OCI-LY1 (cell line): ENCODE measurements around the gene SIRPB2.

Source experiments
- H2AFZ ChIP-seq: fragments of 200-600 bp; sonication (generic), shearing (Covaris generic); 2 replicates; pipeline ENCODE4 v1.6.0; 2014; ENCODE audit warnings: antibody characterized with exemption, mild to moderate bottlenecking, low read length
- H3F3A ChIP-seq: fragments of 200-600 bp; sonication (generic), shearing (Covaris generic); 2 replicates; pipeline ENCODE4 v1.6.0; 2014; ENCODE audit warnings: mild to moderate bottlenecking, antibody characterized with exemption, low read length, moderate library complexity; ENCODE audit not compliant: insufficient read depth
- H3K27ac ChIP-seq: fragments of 200-600 bp; sonication (generic); 2 replicates; pipeline ENCODE4 v1.5.1; 2014; ENCODE audit warnings: low read length, mixed run types, mild to moderate bottlenecking, low read depth; ENCODE audit not compliant: poor library complexity, severe bottlenecking
- H3K27me3 ChIP-seq: fragments of 200-600 bp; sonication (generic); 2 replicates; pipeline ENCODE4 v1.6.0; 2014; ENCODE audit warnings: antibody characterized with exemption, mild to moderate bottlenecking, low read length, moderate library complexity; ENCODE audit not compliant: insufficient read depth
- H3K36me3 ChIP-seq: fragments of 200-600 bp; sonication (generic); 2 replicates; pipeline ENCODE4 v1.6.1; 2014; ENCODE audit warnings: mild to moderate bottlenecking, antibody characterized with exemption, low read length, moderate library complexity, mixed read lengths; ENCODE audit not compliant: insufficient read depth
- H3K4me1 ChIP-seq: fragments of 200-600 bp; sonication (generic); 2 replicates; pipeline ENCODE4 v1.5.1; 2014; ENCODE audit warnings: mild to moderate bottlenecking, low read length, moderate library complexity; ENCODE audit not compliant: insufficient read depth, severe bottlenecking
- H3K4me2 ChIP-seq: fragments of 200-600 bp; sonication (generic), shearing (Covaris generic); 2 replicates; pipeline ENCODE4 v1.6.1; 2014; ENCODE audit warnings: low read length
- H3K4me3 ChIP-seq: fragments of 200-600 bp; sonication (generic); 2 replicates; pipeline ENCODE4 v1.5.1; 2014; ENCODE audit warnings: low read length, low read depth, mild to moderate bottlenecking, mixed read lengths; ENCODE audit not compliant: poor library complexity, severe bottlenecking
- H3K79me2 ChIP-seq: fragments of 200-600 bp; shearing (Covaris generic); 2 replicates; pipeline ENCODE4 v1.6.1; 2016; ENCODE audit warnings: mixed run types, low read length, mixed read lengths; ENCODE audit not compliant: insufficient read depth
- H3K9ac ChIP-seq: fragments of 200-600 bp; sonication (generic), shearing (Covaris generic); 2 replicates; pipeline ENCODE4 v1.6.1; 2014; ENCODE audit warnings: mild to moderate bottlenecking, low read length, mixed read lengths
- H3K9me2 ChIP-seq: fragments of 200-600 bp; sonication (generic), shearing (Covaris generic); 2 replicates; pipeline ENCODE4 v1.6.1; 2014; ENCODE audit warnings: low read depth, mild to moderate bottlenecking, low read length, mixed read lengths
- H3K9me3 ChIP-seq: fragments of 200-600 bp; shearing (Covaris generic); 2 replicates; pipeline ENCODE4 v1.6.1; 2014; ENCODE audit warnings: low read length, mixed read lengths
- H4K20me1 ChIP-seq: fragments of 200-600 bp; sonication (generic), shearing (Covaris generic); 2 replicates; pipeline ENCODE4 v1.6.0; 2016; ENCODE audit warnings: mild to moderate bottlenecking, low read length; ENCODE audit not compliant: insufficient read depth
- CTCF ChIP-seq: fragments of 200-600 bp; sonication (generic), shearing (Covaris generic); IDR thresholded peaks from 2 replicates; pipeline ENCODE4 v1.5.1; 2017; ENCODE audit warnings: mild to moderate bottlenecking, antibody characterized with exemption, low read length, moderate library complexity, mixed read lengths
- EZH2 ChIP-seq: fragments of 200-600 bp; sonication (generic), shearing (Covaris generic); IDR thresholded peaks from 2 replicates; pipeline ENCODE4 v1.8.0; 2017; ENCODE audit warnings: borderline replicate concordance, mixed run types, mild to moderate bottlenecking, antibody characterized with exemption, low read length, moderate library complexity, mixed read lengths

The SIRPB2 gene

GRCh38 chr20:1509237-1509636, 18.0 kb upstream of the SIRPB2 start:
- Histone ChIP-seq H3K27ac (no peak overlapping the region), H3K9me3 (no peaks in the 10 kb centered on the region), H3K36me3 (no peaks in the 10 kb centered on the region), H3K9ac (no peak overlapping the region), H4K20me1 (no peaks in the 10 kb centered on the region), H3K4me1 (no peaks in the 10 kb centered on the region), H3K9me2 (no peaks in the 10 kb centered on the region), H3K27me3 (0 out of 2 replicates have a peak, but pooled peaks cover 7% of the 10 kb centered on the region), H3F3A (no peaks in the 10 kb centered on the region), H2AFZ (no peak overlapping the region), H3K4me2 (no peak overlapping the region), H3K79me2 (no peaks in the 10 kb centered on the region), H3K4me3 (no peak overlapping the region)
- TF ChIP-seq CTCF (peak; percentile 39; the same call in 1 of the 2 replicates), EZH2 (no peak)

- H3K27me3 ChIP-seq, result 0 out of 2 replicates have a peak, but pooled peaks cover 7% of the 10 kb centered on the region
- no peaks in the 10 kb centered on the region for H4K20me1 ChIP-seq
Measured at GRCh38 chr20:1508574-1508973, 17.4 kb upstream of the SIRPB2 start.

GRCh38 chr20:1507276-1507675, 16.1 kb upstream of the SIRPB2 start:
- Histone ChIP-seq H3K27me3 (0 out of 2 replicates have a peak, but pooled peaks cover 3% of the 10 kb centered on the region), H3K27ac (no peak overlapping the region)

More at GRCh38 chr20:1508574-1508973, 17.4 kb upstream of the SIRPB2 start:
- Histone ChIP-seq H3K4me1 (no peaks in the 10 kb centered on the region), H3F3A (no peaks in the 10 kb centered on the region), H3K9ac (no peak overlapping the region), H3K9me2 (no peaks in the 10 kb centered on the region), H3K4me3 (no peak overlapping the region), H3K79me2 (no peaks in the 10 kb centered on the region), H3K27ac (no peak overlapping the region), H3K9me3 (no peaks in the 10 kb centered on the region), H3K36me3 (no peaks in the 10 kb centered on the region), H2AFZ (no peak overlapping the region), H3K4me2 (no peak overlapping the region)
- TF ChIP-seq EZH2 (no peak), CTCF (no peak)

More at GRCh38 chr20:1507276-1507675, 16.1 kb upstream of the SIRPB2 start:
- Histone ChIP-seq H3K9ac (no peak overlapping the region), H3K79me2 (no peaks in the 10 kb centered on the region), H4K20me1 (no peaks in the 10 kb centered on the region), H3K9me2 (no peaks in the 10 kb centered on the region), H3K4me1 (no peaks in the 10 kb centered on the region), H3K36me3 (no peaks in the 10 kb centered on the region), H3K9me3 (no peaks in the 10 kb centered on the region), H2AFZ (no peak overlapping the region), H3K4me3 (no peak overlapping the region), H3F3A (no peaks in the 10 kb centered on the region), H3K4me2 (no peak overlapping the region)
- TF ChIP-seq CTCF (no peak), EZH2 (no peak)
